Stimulated activated naive CD4-positive, alpha-beta T cell (primary cell): Measurements from ENCODE around the gene PDZD7.

Experiments
- DNase-seq, 6 experiments: peaks; one replicate each; lab custom pipeline; 2025; lab: John Stamatoyannopoulos, UW

The PDZD7 gene

DNA sequence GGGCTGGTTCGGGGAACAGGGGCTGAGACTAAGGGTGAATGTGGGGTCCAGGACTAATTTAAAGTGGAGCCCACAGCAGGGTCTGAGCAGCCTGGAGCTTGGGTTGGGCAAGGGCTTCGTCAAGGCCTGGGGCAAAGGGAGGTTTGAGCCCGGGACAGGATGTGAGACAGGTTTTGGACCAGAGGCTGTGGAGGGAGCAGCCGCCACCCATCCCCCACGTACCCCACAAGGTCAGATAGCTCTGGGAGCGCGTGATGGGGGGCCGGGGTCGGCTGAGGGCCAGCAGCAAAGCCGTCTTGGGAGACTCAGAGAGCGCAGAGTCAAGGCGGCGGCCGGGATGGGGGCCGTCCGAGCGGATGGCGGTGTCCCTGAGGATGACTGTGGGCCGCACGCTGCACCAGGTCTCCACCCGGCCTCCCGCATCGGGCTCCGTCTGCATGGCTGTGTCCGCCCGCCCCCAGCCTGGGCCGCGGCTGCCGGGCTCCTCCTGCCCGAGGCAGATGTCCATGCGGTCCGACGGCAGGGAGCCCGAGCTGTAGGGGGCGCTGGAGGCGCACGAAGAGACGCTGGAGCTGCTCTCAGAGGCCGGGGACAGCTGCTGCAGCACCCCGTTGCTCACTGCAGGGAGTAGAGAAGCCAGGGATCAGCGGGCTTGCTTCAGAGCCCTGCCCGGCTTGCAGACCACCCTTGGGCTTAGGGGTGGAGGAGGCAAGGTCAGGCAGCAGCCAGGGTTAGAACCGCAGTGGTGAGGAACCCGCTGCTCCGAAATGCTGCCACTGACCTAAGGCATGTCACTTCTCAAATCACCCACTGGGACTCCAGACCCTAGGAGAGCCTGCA lies 12.1 kb downstream of the PDZD7 start:
- DNase-seq: peak; percentile 11 to 55 (median 38)

DNA sequence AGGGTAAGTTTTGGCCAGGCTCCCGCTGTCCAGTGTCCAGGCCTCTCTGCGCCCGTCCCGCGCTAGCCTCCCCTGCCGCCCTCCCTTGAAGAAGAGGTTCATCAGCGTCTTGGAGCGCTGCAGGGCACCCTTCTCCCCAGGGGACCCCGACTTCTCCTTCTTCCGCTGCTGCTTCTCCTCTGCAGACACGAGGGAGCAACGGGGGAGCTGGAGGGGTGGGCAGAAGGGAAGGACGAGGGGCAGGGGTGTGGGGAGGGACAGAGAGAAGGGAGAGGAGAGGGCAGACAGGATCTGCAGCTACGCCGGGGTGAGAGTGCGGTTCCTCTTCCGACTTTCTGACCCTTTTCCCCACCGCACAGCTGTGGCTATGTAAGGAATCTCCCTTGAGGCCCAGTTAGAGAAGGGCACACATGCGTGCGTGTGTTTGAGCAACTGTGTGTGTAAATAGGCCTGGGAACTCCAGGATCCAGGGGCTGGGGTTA lies 12.8 kb downstream of the PDZD7 start:
- no peak for DNase-seq

GRCh38 chr10:101016814-101017213 lies 14.1 kb downstream of the PDZD7 start:
- no peak for DNase-seq

DNA sequence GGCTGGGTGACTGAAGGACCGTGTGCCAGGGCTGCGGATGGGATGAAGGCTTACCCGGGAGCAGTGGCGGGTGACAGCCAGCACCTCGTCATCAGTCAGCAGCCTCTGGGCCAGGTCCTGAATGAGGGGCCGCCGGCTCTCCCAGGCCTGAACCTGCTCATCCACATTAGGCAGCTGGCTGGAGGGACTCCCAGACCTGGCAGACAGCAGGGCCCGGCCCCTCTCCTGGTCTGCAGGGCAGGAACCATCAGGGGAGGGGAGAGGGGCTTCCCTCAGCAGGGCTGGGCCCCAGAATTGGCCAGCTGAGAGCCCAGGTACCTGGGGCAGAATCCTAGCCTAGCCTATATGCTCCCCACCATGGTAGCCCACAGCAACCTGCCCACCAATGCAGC lies 15.4 kb downstream of the PDZD7 start:
- DNase-seq: no peak

- DNase-seq: peak in 1 of 6 experiments; percentile 7
Observed at GRCh38 chr10:101014966-101015581, 15.9 kb downstream of the PDZD7 start.

GRCh38 chr10:101014230-101014884 lies 16.6 kb downstream of the PDZD7 start:
- DNase-seq: peak; percentile 34 to 76 (median 67)

DNA sequence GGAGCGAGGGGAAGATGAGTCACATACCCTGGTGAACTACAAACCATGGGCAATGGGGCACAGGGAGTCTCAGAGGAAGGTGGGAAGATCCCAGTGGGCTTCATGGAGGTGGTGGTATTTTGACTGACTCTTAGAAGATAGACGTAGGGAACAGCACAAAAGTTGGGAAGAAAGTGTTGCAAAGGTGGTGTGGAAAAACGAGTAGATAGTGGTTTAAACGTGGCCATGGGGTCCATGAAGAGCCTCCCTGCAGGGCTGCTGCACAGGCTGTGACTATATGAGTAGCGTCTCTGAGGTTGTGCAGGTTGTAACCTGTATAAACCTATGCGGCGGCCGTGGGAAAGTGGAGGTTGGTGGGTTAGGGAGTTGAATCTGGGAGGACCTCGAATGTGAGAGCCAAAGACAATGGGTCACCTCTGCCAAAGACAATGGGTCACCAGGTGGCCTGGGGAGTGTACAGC lies 17.5 kb downstream of the PDZD7 start:
- no peak for DNase-seq

- DNase-seq: peak; percentile 19 to 68 (median 58)
Observed at GRCh38 chr10:101012525-101013364, 18.2 kb downstream of the PDZD7 start.

DNA sequence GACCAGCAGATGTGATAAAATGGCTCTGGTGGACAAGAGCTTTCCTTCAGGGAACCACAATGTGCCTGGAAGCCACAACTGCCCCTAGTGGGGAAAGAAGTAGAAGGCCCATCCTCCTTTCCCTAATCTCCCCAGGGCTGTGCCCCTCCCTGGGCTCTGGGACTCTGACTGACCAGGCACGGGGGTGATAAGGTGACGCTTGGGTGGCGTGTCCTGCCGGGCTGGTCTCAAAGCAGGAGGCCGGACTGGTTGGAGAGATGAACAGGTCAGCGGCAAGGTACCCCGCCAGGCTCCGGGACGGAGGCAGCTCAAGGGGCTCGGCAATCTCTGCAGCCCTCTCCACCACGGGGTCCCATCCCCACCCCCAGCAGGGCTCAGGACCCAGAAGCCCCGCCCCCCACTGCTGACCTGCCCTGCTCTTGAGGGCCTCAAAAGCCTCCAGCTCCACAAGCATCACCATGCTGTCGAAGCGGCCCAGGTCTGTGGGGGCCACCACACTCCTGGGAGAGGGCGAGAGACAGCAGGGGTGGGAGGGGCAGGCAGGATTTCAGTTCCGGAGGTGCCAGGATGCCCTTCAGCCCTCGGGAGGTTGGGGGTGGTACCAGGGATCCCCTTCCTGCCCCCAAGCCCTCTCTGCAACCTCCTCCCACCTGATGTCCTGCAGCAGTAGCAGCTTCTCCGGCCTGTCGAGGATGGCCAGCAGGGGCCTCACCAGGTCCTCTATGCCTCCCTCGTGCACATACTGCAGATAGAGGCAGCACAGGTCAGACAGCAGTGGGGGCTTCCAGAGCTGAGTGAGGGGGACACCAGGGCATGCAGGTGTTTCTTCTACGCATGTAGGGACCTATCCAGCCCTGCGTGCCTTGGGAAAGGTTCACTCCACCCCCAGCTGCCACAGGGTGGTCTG lies 19.2 kb downstream of the PDZD7 start:
- no peak for DNase-seq

DNA sequence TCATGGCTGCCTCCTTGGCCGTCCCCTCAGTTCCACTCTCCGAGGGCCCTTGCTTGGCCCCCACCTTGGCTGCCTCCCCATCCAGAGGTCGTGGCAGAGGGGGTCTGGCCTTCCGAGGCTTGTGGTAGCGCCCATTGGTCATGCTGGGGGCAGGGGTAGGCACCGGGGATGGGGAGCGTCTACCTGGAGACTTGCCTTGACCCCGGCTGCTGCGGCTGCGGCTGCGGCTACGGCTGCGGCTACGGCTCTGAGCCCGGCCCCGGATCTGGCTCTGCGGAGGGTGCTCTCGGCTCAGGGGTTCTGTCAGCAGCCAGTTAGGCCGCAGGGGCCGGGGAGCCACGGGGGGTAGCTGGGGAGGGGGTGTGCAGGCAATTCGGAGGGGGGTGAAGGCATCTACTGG lies 20.6 kb downstream of the PDZD7 start:
- no peak for DNase-seq

- DNase-seq: no peak
Observed at GRCh38 chr10:101008823-101009423, 22.0 kb downstream of the PDZD7 start.

DNA sequence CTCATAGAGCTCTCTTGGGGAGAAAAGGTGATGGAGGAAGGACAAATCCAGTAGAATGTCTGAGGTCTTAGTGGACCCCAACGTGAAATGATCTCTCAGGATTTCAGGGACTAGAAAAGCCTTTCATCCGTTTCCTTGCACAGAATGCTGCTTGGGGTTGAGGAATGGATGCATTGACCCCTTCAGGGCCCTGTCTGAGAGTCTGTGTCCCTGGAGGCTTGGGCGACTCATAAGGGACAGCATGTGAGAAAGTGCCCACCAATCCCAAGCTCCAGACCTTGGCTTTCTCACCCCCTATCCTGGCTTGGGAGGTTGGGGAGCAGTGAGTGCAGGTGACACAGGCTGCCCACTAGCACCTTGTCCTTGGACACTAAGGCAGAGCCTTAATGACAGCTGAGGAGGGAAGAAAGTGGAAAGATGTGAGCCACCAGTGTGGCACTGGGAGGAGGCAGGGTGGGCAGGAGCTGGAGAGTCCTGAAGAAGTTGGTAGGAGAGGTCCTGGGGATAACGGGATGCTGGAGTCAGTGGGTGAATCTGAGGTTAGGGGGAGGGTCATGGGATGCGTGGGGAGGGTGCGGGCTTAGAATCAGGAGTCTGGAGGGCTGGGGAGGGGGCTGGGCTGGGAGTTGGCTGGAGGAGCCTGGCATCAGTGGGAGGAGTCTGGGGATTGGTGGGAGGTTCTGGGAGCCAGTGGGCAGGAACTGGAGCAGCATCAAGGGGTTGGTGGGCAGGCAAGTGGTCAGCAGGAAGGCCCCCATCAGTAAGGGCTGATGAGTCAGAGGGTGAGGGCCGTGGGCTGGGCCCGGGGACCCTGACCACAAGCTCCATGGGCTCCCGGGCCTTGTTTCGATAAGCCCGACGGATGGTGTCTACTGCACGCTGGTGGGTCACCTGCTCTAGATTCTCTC lies 22.8 kb downstream of the PDZD7 start:
- no peak for DNase-seq

- DNase-seq: no peak
Observed at GRCh38 chr10:101007099-101007711, 23.7 kb downstream of the PDZD7 start.

DNA sequence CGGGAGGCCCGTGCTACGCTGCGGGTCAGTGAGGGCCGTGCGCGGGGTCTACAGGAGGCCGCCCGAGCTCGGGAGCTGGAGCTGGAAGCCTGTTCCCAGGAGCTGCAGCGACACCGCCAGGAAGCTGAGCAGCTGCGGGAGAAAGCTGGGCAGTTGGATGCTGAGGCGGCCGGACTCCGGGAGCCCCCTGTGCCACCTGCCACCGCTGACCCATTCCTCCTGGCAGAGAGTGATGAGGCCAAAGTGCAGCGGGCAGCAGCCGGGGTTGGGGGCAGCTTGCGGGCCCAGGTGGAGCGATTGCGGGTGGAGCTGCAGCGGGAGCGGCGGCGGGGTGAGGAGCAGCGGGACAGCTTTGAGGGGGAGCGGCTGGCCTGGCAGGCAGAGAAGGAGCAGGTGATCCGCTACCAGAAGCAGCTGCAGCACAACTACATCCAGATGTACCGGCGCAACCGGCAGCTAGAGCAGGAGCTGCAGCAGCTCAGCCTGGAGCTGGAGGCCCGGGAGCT lies 24.3 kb downstream of the PDZD7 start:
- no peak for DNase-seq

- no peak for DNase-seq
Observed at GRCh38 chr10:101005869-101006567, 24.9 kb downstream of the PDZD7 start.

DNA sequence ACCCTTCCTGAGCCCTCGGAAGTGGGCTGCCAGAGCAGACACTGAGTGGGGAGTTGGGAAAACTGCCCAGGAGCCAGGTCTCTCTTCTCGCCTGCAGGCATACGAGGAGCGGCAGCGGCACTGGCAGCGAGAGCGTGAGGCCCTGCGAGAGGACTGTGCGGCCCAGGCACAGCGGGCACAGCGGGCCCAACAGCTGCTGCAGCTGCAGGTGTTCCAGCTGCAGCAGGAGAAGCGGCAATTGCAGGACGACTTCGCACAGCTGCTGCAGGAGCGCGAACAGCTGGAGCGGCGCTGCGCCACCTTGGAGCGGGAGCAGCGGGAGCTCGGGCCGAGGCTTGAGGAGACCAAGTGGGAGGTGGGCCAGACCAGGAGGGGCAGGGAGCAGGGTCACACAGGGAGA lies 25.6 kb downstream of the PDZD7 start:
- DNase-seq: no peak

DNA sequence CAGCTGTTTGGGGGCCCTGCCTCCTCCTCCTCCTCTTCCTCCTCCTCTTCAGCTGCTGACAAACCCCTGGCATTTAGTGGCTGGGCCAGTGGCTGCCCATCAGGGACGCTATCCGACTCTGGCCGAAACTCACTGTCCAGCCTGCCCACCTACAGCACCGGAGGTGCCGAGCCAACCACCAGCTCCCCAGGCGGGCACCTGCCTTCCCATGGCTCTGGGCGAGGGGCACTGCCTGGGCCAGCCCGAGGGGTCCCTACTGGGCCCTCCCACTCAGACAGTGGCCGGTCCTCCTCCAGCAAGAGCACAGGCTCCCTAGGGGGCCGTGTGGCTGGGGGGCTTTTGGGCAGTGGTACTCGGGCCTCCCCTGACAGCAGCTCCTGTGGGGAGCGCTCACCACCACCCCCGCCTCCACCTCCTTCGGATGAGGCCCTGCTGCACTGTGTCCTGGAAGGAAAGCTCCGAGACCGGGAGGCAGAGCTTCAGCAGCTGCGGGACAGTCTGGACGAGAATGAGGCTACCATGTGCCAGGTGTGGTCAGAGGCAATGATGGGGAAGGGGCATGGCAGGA lies 27.2 kb downstream of the PDZD7 start:
- DNase-seq: no peak

- no peak for DNase-seq
Observed at GRCh38 chr10:101002456-101002855, 28.5 kb downstream of the PDZD7 start.
